Stimulated activated memory B cell treated with anti-CD40 and anti-IgM and Interleukin-4, amounts not matched to agents 10 μg/mL and 1 μg/mL and 100 μg/mL, for 72 hours (primary cell): ENCODE data around the gene TPSAB1.

Experiments used
- ATAC-seq: fragments of 150-1000 bp; cut with Tn5 transposase; 2 replicates; pipeline ENCODE4 v1.10.0; 2021
- H3K27ac Mint-ChIP-seq: one replicate; pipeline ENCODE4 v1.8.0; 2022; ENCODE audit warnings: mild to moderate bottlenecking, mixed read lengths
- H3K27me3 Mint-ChIP-seq: one replicate; pipeline ENCODE4 v1.8.0; 2022; ENCODE audit warnings: mixed read lengths
- H3K36me3 Mint-ChIP-seq: one replicate; pipeline ENCODE4 v1.8.0; 2022; ENCODE audit warnings: mixed read lengths
- H3K4me1 Mint-ChIP-seq: one replicate; pipeline ENCODE4 v1.8.0; 2022; ENCODE audit warnings: mixed read lengths
- H3K4me3 Mint-ChIP-seq: one replicate; pipeline ENCODE4 v1.8.0; 2022; ENCODE audit warnings: mild to moderate bottlenecking, moderate library complexity, mixed read lengths
- H3K9me3 Mint-ChIP-seq: one replicate; pipeline ENCODE4 v1.8.0; 2022; ENCODE audit warnings: mixed read lengths

Gene TPSAB1

DNA sequence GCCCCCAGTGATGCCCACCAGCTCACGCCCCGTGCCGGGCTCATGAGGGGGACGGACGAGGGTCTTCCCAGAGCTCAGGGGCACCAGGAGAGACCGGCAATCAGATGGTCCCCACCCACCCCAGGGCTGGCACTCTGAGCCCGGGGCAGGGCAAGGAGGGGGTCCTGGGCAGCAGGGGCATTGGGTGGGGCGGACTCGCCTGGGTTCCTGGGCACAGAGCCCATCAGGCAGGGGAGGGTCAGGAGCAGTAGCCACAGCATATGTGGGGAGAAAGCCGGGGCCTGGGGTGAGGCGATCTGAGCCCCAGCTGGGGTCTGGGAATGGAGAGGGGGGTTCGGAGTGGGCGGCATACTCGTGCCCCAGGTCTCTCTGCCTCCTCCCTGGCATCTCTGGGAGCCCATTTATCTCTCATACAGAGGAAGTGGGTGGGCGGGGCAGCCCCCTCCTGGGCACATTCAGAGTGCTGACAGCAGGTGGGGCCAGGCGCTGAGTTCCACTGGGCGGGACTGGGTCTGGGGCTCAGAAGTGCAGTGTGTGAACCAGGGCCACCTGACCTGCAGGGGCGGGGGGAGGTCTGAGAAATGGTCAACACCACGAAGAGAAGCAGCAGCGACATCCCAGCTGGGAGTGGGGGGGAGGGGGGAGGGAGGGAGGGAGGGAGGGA is 48.4 kb downstream of the TPSAB1 start:
- peak; percentile 44 for ATAC-seq
- H3K27me3 Mint-ChIP-seq: peaks cover 83% of the 10 kb centered on the region
- no peak overlapping the region for H3K27ac Mint-ChIP-seq
- H3K4me3 Mint-ChIP-seq: no peak overlapping the region
- H3K9me3 Mint-ChIP-seq: no peaks in the 10 kb centered on the region
- peaks cover 20% of the 10 kb centered on the region for H3K4me1 Mint-ChIP-seq
- H3K36me3 Mint-ChIP-seq: no peaks in the 10 kb centered on the region

DNA sequence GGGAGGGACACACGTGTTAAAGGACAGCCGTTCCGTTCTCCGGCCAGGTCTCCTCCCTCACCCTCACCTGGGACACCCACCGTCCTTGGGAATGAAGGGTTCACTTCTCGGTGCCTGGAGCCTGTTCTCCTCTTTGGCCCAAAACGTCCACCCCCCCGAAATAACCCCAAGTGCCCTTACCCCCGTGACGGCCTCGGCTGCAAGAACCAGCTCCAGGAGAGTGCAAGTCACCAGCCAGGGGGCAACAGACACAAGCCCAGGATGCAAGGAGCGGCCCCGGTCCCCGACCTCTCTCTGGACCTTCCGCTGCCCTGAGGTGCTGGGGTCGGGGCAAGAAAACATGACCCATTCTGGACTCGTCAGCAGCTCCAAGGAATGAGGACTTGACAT is 49.0 kb downstream of the TPSAB1 start:
- H3K4me1 Mint-ChIP-seq: peaks cover 26% of the 10 kb centered on the region

DNA sequence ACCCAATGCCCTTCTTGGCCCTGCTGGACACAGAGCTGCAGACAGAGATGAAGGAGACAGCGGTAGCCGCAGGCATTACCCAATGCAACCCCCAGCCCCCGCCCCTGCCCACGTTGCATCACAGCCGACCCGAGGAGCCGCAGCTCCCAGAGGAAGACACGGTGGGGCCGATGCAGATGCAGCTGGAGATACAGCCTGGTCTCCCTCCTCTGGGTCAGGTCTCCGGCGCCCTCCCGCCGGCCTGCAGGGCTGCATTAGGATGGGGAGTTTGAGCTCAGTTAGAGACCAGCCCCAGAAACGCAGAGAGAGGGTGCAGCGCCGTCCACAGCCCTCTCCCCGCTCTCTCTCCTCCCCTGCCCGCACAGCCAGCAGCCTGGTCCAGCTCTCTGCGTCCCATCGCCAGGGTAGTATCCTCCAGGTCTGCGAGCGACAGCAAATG is 49.6 kb downstream of the TPSAB1 start:
- no peak for ATAC-seq
- H3K4me1 Mint-ChIP-seq: peaks cover 28% of the 10 kb centered on the region
- H3K27me3 Mint-ChIP-seq: peaks cover 87% of the 10 kb centered on the region
- no peak overlapping the region for H3K4me3 Mint-ChIP-seq
- no peak overlapping the region for H3K27ac Mint-ChIP-seq
- H3K9me3 Mint-ChIP-seq: no peaks in the 10 kb centered on the region
- H3K36me3 Mint-ChIP-seq: no peaks in the 10 kb centered on the region

More for the DNA sequence above, 49.0 kb downstream of the TPSAB1 start:
- H3K4me3 Mint-ChIP-seq: no peak overlapping the region
- peaks cover 83% of the 10 kb centered on the region for H3K27me3 Mint-ChIP-seq
- H3K9me3 Mint-ChIP-seq: no peaks in the 10 kb centered on the region
- no peak for ATAC-seq
- H3K36me3 Mint-ChIP-seq: no peaks in the 10 kb centered on the region
- H3K27ac Mint-ChIP-seq: no peak overlapping the region

DNA sequence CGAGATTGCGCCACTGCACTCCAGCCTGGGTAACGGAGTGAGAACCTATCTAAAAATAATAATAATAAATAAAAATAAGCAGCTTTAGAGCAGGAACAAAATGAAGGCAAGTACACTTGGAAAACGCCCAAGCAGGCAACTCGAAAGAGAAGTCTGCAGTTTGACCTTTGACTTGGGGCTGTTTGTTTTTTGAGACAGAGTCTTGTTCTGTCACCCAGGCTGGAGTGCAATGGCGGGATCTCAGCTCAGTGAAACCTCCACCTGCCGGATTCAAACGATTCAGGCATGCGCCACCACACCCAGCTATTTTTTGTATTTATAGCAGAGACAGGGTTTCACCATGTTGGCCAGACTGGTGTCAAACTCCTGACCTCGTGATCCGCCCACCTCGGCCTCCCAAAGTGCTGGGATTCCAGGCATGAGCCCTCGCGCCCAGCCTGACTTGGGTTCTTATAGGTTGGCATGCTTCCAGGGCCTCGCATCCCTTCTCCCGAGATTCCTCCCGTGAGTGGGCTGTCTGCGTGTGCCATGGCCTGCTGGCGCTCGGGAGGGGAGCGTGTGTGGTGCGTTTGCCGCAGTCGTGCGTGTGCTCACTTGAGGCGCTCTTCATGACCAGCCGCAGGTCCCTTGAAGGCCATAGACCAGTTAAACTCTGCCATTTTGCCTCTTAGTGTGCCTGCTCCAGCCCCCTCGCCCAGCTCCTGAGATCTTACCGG is 50.5 kb downstream of the TPSAB1 start:
- Mint-ChIP-seq H3K4me3 (no peak overlapping the region), H3K27me3 (peaks cover 77% of the 10 kb centered on the region), H3K4me1 (peaks cover 28% of the 10 kb centered on the region), H3K27ac (no peak overlapping the region), H3K36me3 (no peaks in the 10 kb centered on the region), H3K9me3 (no peaks in the 10 kb centered on the region)
- ATAC-seq: no peak

DNA sequence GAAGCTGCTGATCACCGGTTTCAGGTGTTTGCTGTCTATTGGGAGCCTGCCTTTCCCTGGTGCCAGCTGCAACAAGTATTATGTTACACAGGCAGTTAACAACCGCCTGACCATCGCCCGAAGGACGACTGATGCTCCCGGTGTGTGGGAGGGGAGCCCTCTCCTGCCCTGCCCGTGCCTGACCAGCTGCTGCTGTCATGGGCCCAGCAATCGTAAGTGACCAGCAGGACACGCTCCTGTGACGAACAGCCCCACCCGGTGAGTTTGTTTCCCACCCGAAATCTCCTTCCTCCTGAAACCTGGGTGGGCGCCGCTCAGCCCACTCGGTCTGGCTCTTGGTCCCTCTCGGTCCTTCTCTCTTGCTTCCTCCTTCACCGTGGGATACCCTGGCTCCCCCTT is 51.1 kb downstream of the TPSAB1 start:
- H3K27me3 Mint-ChIP-seq: peaks cover 72% of the 10 kb centered on the region
- no peak overlapping the region for H3K27ac Mint-ChIP-seq
- peaks cover 30% of the 10 kb centered on the region for H3K4me1 Mint-ChIP-seq
- H3K9me3 Mint-ChIP-seq: no peaks in the 10 kb centered on the region
- no peak for ATAC-seq
- H3K4me3 Mint-ChIP-seq: no peak overlapping the region
- H3K36me3 Mint-ChIP-seq: no peaks in the 10 kb centered on the region
